HEK293 (cell line): ENCODE data around the gene HYDIN.

Experiments
- GLI2 ChIP-seq: fragments of 450-650 bp; formaldehyde crosslinking; IDR thresholded peaks from 2 replicates; pipeline ENCODE4; 2017; ENCODE audit warnings: missing biosample characterization, missing genetic modification characterization, low read depth, borderline replicate concordance
- HOXA7 ChIP-seq: sonication (generic); formaldehyde crosslinking; IDR thresholded peaks from 2 replicates; pipeline ENCODE4 v1.8.1; 2022; ENCODE audit warnings: missing genetic modification reagents, borderline replicate concordance
- IKZF3 ChIP-seq: fragments of 450-650 bp; IDR thresholded peaks from 2 replicates; pipeline ENCODE4 v1.5.0; 2018; ENCODE audit warnings: missing biosample characterization, mild to moderate bottlenecking, missing genetic modification characterization, moderate library complexity
- KLF8 ChIP-seq: fragments of 450-650 bp; formaldehyde crosslinking; IDR thresholded peaks from 2 replicates; pipeline ENCODE4 v1.5.1; 2016; ENCODE audit warnings: missing biosample characterization, missing genetic modification characterization
- MZF1 ChIP-seq: fragments of 450-650 bp; formaldehyde crosslinking; IDR thresholded peaks from 2 replicates; pipeline ENCODE4 v1.5.1; 2017; ENCODE audit warnings: missing biosample characterization, missing genetic modification characterization, borderline replicate concordance
- OVOL3 ChIP-seq: fragments of 450-650 bp; formaldehyde crosslinking; IDR thresholded peaks from 2 replicates; pipeline ENCODE4 v1.5.1; 2016; ENCODE audit warnings: missing biosample characterization, missing genetic modification characterization
- REPIN1 ChIP-seq: fragments of 450-650 bp; formaldehyde crosslinking; IDR thresholded peaks from 2 replicates; pipeline ENCODE4 v1.5.1; 2017; ENCODE audit warnings: missing biosample characterization, missing genetic modification characterization, low read depth
- SCRT1 ChIP-seq: fragments of 450-650 bp; formaldehyde crosslinking; IDR thresholded peaks from 2 replicates; pipeline ENCODE4 v1.5.1; 2016; ENCODE audit warnings: missing biosample characterization, missing genetic modification characterization, borderline replicate concordance
- SP3 ChIP-seq: fragments of 450-650 bp; formaldehyde crosslinking; IDR thresholded peaks from 2 replicates; pipeline ENCODE4 v1.5.1; 2016; ENCODE audit warnings: missing biosample characterization, missing genetic modification characterization
- TCF7L2 ChIP-seq: IDR thresholded peaks from 2 replicates; pipeline ENCODE4 v1.6.1; 2011; ENCODE audit warnings: low read depth, mild to moderate bottlenecking, inconsistent platforms, low read length, moderate library complexity, borderline replicate concordance
- TRIM28 ChIP-seq: IDR thresholded peaks from 2 replicates; pipeline ENCODE4 v1.6.1; 2011; ENCODE audit warnings: low read length, control low read depth, borderline replicate concordance
- ZBTB11 ChIP-seq: fragments of 450-650 bp; formaldehyde crosslinking; conservative IDR thresholded peaks from 2 replicates; pipeline ENCODE4 v1.5.1; 2016; ENCODE audit warnings: low read depth, missing biosample characterization, missing genetic modification characterization
- ZBTB17 ChIP-seq: fragments of 450-650 bp; formaldehyde crosslinking; IDR thresholded peaks from 2 replicates; pipeline ENCODE4 v1.5.1; 2016; ENCODE audit warnings: missing biosample characterization, missing genetic modification characterization
- ZBTB21 ChIP-seq: fragments of 450-650 bp; formaldehyde crosslinking; IDR thresholded peaks from 2 replicates; pipeline ENCODE4 v1.5.1; 2017; ENCODE audit warnings: missing biosample characterization, missing genetic modification characterization
- ZIC2 ChIP-seq: fragments of 450-650 bp; formaldehyde crosslinking; IDR thresholded peaks from 2 replicates; pipeline ENCODE4 v1.5.1; 2016; ENCODE audit warnings: missing biosample characterization, missing genetic modification characterization
- ZNF140 ChIP-seq: fragments of 450-650 bp; formaldehyde crosslinking; IDR thresholded peaks from 2 replicates; pipeline ENCODE4 v1.5.1; 2016; ENCODE audit warnings: missing biosample characterization, missing genetic modification characterization
- ZNF174 ChIP-seq: fragments of 450-650 bp; formaldehyde crosslinking; IDR thresholded peaks from 2 replicates; pipeline ENCODE4 v1.5.0; 2017; ENCODE audit warnings: missing biosample characterization, mild to moderate bottlenecking, missing genetic modification characterization
- ZNF2 ChIP-seq: fragments of 450-650 bp; formaldehyde crosslinking; IDR thresholded peaks from 2 replicates; pipeline ENCODE4 v1.5.1; 2016; ENCODE audit warnings: missing biosample characterization, missing genetic modification characterization
- ZNF302 ChIP-seq: fragments of 450-650 bp; formaldehyde crosslinking; IDR thresholded peaks from 2 replicates; pipeline ENCODE4 v1.5.1; 2016; ENCODE audit warnings: missing biosample characterization, missing genetic modification characterization, low read depth
- ZNF366 ChIP-seq: fragments of 450-650 bp; formaldehyde crosslinking; conservative IDR thresholded peaks from 2 replicates; pipeline ENCODE4 v1.5.1; 2016; ENCODE audit warnings: missing biosample characterization, missing genetic modification characterization
- ZNF48 ChIP-seq: fragments of 450-650 bp; formaldehyde crosslinking; IDR thresholded peaks from 2 replicates; pipeline ENCODE4 v1.5.1; 2016; ENCODE audit warnings: missing biosample characterization, missing genetic modification characterization
- ZNF549 ChIP-seq: fragments of 450-650 bp; IDR thresholded peaks from 2 replicates; pipeline ENCODE4 v1.5.1; 2018; ENCODE audit warnings: missing biosample characterization, missing genetic modification characterization, mild to moderate bottlenecking, inconsistent platforms, moderate library complexity
- ZNF580 ChIP-seq: fragments of 450-650 bp; formaldehyde crosslinking; IDR thresholded peaks from 2 replicates; pipeline ENCODE4 v1.5.1; 2016; ENCODE audit warnings: missing biosample characterization, missing genetic modification characterization
- ZNF623 ChIP-seq: fragments of 450-650 bp; formaldehyde crosslinking; IDR thresholded peaks from 2 replicates; pipeline ENCODE4 v1.5.1; 2016; ENCODE audit warnings: missing biosample characterization, missing genetic modification characterization
- ZNF664 ChIP-seq: fragments of 450-650 bp; formaldehyde crosslinking; IDR thresholded peaks from 2 replicates; pipeline ENCODE4 v1.5.1; 2016; ENCODE audit warnings: missing biosample characterization, missing genetic modification characterization
- ZNF777 ChIP-seq: fragments of 450-650 bp; formaldehyde crosslinking; IDR thresholded peaks from 2 replicates; pipeline ENCODE4 v1.5.1; 2017; ENCODE audit warnings: missing biosample characterization, missing genetic modification characterization, borderline replicate concordance
- ZNF792 ChIP-seq: fragments of 450-650 bp; formaldehyde crosslinking; IDR thresholded peaks from 2 replicates; pipeline ENCODE4 v1.5.1; 2016; ENCODE audit warnings: missing biosample characterization, missing genetic modification characterization
- ZNF843 ChIP-seq: fragments of 450-650 bp; formaldehyde crosslinking; IDR thresholded peaks from 2 replicates; pipeline ENCODE4 v1.5.1; 2016; ENCODE audit warnings: missing biosample characterization, missing genetic modification characterization
- ZXDB ChIP-seq: fragments of 450-650 bp; formaldehyde crosslinking; IDR thresholded peaks from 2 replicates; pipeline ENCODE4 v1.5.1; 2016; ENCODE audit warnings: missing biosample characterization, missing genetic modification characterization
- TF ChIP-seq, protein P1 (sequence below): fragments of 450-650 bp; formaldehyde crosslinking; IDR thresholded peaks from 2 replicates; pipeline ENCODE4 v1.5.1; 2016; ENCODE audit warnings: missing biosample characterization, missing genetic modification characterization
- TF ChIP-seq, protein P2 (sequence below): fragments of 450-650 bp; formaldehyde crosslinking; IDR thresholded peaks from 2 replicates; pipeline ENCODE4 v1.5.1; 2016; ENCODE audit warnings: missing biosample characterization, missing genetic modification characterization
- TF ChIP-seq, protein P3 (sequence below): fragments of 450-650 bp; formaldehyde crosslinking; IDR thresholded peaks from 2 replicates; pipeline ENCODE4 v1.5.1; 2016; ENCODE audit warnings: missing biosample characterization, missing genetic modification characterization

The HYDIN gene

DNA sequence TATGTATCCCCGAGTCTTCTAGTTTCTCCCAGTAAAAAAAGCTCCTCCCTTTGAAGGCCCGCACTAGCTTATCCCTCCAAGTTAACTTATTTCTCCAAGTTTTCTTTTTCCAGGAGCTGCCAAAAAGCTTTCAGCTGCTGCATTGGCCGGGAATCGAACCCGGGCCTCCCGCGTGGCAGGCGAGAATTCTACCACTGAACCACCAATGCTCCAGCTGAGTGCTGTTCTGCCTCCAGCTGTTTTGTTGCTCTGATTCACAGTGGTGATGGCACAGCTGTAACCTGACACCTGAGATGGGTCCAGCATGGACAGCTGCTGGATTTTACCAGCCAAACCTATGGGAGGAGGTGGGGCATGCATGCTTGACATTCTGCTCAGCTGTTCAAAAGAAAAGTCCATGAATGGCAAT lies 451.6 kb downstream of the HYDIN start (continued):
- TF ChIP-seq, protein P1, sequence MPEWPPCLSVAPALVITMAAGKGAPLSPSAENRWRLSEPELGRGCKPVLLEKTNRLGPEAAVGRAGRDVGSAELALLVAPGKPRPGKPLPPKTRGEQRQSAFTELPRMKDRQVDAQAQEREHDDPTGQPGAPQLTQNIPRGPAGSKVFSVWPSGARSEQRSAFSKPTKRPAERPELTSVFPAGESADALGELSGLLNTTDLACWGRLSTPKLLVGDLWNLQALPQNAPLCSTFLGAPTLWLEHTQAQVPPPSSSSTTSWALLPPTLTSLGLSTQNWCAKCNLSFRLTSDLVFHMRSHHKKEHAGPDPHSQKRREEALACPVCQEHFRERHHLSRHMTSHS (tag by site-specific recombination) = no peak
- TF ChIP-seq SP3 (tag by site-specific recombination) (peak; percentile 25; the same call in 1 of the 2 replicates), ZBTB21 (peak; percentile 79), REPIN1 (tag by site-specific recombination) (no peak), ZNF366 (tag by site-specific recombination) (peak; percentile 57; the same call in 1 of the 2 replicates), ZNF580 (tag by site-specific recombination) (peak; percentile 95), GLI2 (tag by site-specific recombination) (no peak), ZNF302 (tag by site-specific recombination) (0 out of 2 replicates have a peak, but pooled peaks have one; percentile 59), TRIM28 (no peak; the same call in 1 of the 2 replicates), OVOL3 (0 out of 2 replicates have a peak, but pooled peaks have one; percentile 24), ZNF843 (tag by site-specific recombination) (peak; percentile 64; the same call in 1 of the 2 replicates), ZNF664 (tag by site-specific recombination) (peak; percentile 6; the same call in 1 of the 2 replicates), ZIC2 (tag by site-specific recombination) (peak; percentile 81), ZNF2 (tag by site-specific recombination) (peak; percentile 66; the same call in 1 of the 2 replicates), ZNF777 (tag by site-specific recombination) (0 out of 2 replicates have a peak, but pooled peaks have one; percentile 20), ZNF549 (tag by site-specific recombination) (peak; percentile 73), ZNF140 (no peak), ZBTB17 (tag by site-specific recombination) (peak; percentile 65), ZBTB11 (no peak), SCRT1 (tag by site-specific recombination) (0 out of 2 replicates have a peak, but pooled peaks have one; percentile 18), ZNF792 (peak; percentile 48; the same call in 1 of the 2 replicates), TCF7L2 (no peak), ZXDB (tag by site-specific recombination) (peak; percentile 83), ZNF174 (tag by site-specific recombination) (no peak; the same call in 1 of the 2 replicates), KLF8 (tag by site-specific recombination) (peak; percentile 60), HOXA7 (CRISPR knock-in tag) (no peak), ZNF623 (tag by site-specific recombination) (no peak), ZNF48 (no peak), MZF1 (tag by site-specific recombination) (0 out of 2 replicates have a peak, but pooled peaks have one; percentile 30), IKZF3 (peak; percentile 71; the same call in 1 of the 2 replicates)
- TF ChIP-seq, protein P2, sequence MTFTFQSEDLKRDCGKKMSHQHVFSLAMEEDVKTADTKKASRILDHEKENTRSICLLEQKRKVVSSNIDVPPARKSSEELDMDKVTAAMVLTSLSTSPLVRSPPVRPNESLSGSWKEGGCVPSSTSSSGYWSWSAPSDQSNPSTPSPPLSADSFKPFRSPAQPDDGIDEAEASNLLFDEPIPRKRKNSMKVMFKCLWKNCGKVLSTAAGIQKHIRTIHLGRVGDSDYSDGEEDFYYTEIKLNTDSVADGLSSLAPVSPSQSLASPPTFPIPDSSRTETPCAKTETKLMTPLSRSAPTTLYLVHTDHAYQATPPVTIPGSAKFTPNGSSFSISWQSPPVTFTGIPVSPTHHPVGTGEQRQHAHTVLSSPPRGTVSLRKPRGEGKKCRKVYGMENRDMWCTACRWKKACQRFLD = no peak
- TF ChIP-seq, protein P3, sequence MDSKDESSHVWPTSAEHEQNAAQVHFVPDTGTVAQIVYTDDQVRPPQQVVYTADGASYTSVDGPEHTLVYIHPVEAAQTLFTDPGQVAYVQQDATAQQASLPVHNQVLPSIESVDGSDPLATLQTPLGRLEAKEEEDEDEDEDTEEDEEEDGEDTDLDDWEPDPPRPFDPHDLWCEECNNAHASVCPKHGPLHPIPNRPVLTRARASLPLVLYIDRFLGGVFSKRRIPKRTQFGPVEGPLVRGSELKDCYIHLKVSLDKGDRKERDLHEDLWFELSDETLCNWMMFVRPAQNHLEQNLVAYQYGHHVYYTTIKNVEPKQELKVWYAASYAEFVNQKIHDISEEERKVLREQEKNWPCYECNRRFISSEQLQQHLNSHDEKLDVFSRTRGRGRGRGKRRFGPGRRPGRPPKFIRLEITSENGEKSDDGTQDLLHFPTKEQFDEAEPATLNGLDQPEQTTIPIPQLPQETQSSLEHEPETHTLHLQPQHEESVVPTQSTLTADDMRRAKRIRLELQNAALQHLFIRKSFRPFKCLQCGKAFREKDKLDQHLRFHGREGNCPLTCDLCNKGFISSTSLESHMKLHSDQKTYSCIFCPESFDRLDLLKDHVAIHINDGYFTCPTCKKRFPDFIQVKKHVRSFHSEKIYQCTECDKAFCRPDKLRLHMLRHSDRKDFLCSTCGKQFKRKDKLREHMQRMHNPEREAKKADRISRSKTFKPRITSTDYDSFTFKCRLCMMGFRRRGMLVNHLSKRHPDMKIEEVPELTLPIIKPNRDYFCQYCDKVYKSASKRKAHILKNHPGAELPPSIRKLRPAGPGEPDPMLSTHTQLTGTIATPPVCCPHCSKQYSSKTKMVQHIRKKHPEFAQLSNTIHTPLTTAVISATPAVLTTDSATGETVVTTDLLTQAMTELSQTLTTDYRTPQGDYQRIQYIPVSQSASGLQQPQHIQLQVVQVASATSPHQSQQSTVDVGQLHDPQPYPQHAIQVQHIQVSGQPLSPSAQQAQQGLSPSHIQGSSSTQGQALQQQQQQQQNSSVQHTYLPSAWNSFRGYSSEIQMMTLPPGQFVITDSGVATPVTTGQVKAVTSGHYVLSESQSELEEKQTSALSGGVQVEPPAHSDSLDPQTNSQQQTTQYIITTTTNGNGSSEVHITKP (tag by site-specific recombination) = 0 out of 2 replicates have a peak, but pooled peaks have one; percentile 23
